SK-N-SH treated with all-trans-retinoic acid at 6 μM for 48 hours (cell line): ENCODE measurements around the gene PARVB.

Source experiments
- ARNTL ChIP-seq: fragments of 450-650 bp; formaldehyde crosslinking; IDR thresholded peaks from 2 replicates; pipeline ENCODE4 v1.5.0; 2020; ENCODE audit warnings: low read depth, mild to moderate bottlenecking, moderate library complexity, borderline replicate concordance
- BACH2 ChIP-seq: fragments of 250-450 bp; sonication (Bioruptor Pico); IDR thresholded peaks from 2 replicates; pipeline ENCODE4 v1.9.0; 2021; ENCODE audit warnings: mild to moderate bottlenecking, borderline replicate concordance
- PPARA ChIP-seq: fragments of 250-450 bp; sonication (Bioruptor Pico); IDR thresholded peaks from 2 replicates; pipeline ENCODE4 v1.5.0; 2020; ENCODE audit warnings: mild to moderate bottlenecking, borderline replicate concordance
- RARB ChIP-seq: fragments of 250-450 bp; sonication (Bioruptor Pico); IDR thresholded peaks from 2 replicates; pipeline ENCODE4 v1.8.0; 2021; ENCODE audit warnings: mild to moderate bottlenecking, moderate library complexity
- TSHZ2 ChIP-seq: fragments of 250-450 bp; sonication (Bioruptor Pico); IDR thresholded peaks from 2 replicates; pipeline ENCODE4 v1.5.0; 2020; ENCODE audit warnings: mild to moderate bottlenecking, moderate library complexity
- ZFP3 ChIP-seq: fragments of 250-450 bp; sonication (Bioruptor Pico); IDR thresholded peaks from 2 replicates; pipeline ENCODE4 v1.5.0; 2020; ENCODE audit warnings: mild to moderate bottlenecking, moderate library complexity

- no peak for TF ChIP-seq ARNTL (CRISPR knock-in tag)
- TF ChIP-seq PPARA = no peak
- no peak for TF ChIP-seq BACH2 (CRISPR knock-in tag)
- no peak for TF ChIP-seq ZFP3 (CRISPR knock-in tag)
- no peak for TF ChIP-seq RARB (CRISPR knock-in tag)
- TF ChIP-seq TSHZ2 = no peak
Observed at GRCh38 chr22:44153710-44154109, 129.6 kb downstream of the PARVB start.
